H9 (cell line): ENCODE data around the gene SCD5. TPM values are rescaled to one million over a fixed set of nuclear protein-coding genes. Genes with fewer than 3 reads are reported as not detected.

Experiments used
- DNase-seq: peaks from one replicate; pipeline ENCODE4 v3.0.0-alpha.2; 2017
- H2AFZ ChIP-seq: one replicate; pipeline ENCODE4 v1.6.1; 2013; ENCODE audit warnings: mild to moderate bottlenecking, low read length, control low read depth, moderate library complexity
- H2AK5ac ChIP-seq: 2 replicates; pipeline ENCODE4 v1.6.1; 2013; ENCODE audit warnings: low read length, control low read depth, mixed read lengths; ENCODE audit not compliant: insufficient read length
- H2BK120ac ChIP-seq: one replicate; pipeline ENCODE4 v1.6.1; 2013; ENCODE audit warnings: low read depth, mild to moderate bottlenecking, low read length, control low read depth, inconsistent platforms; ENCODE audit not compliant: poor library complexity, severe bottlenecking
- H2BK12ac ChIP-seq: 2 replicates; pipeline ENCODE4 v1.6.1; 2013; ENCODE audit warnings: low read length, control low read depth, mixed read lengths, low read depth; ENCODE audit not compliant: insufficient read length
- H2BK15ac ChIP-seq: 2 replicates; pipeline ENCODE4 v1.6.1; 2013; ENCODE audit warnings: low read depth, low read length, control low read depth
- H2BK20ac ChIP-seq: one replicate; pipeline ENCODE4 v1.6.1; 2013; ENCODE audit warnings: low read depth, mild to moderate bottlenecking, low read length, control low read depth, inconsistent platforms; ENCODE audit not compliant: poor library complexity, severe bottlenecking
- H2BK5ac ChIP-seq: 2 replicates; pipeline ENCODE4 v1.6.1; 2013; ENCODE audit warnings: low read length, control low read depth, mixed read lengths; ENCODE audit not compliant: insufficient read length
- H3K14ac ChIP-seq: 2 replicates; pipeline ENCODE4 v1.6.1; 2013; ENCODE audit warnings: low read length, control low read depth; ENCODE audit not compliant: insufficient read depth
- H3K18ac ChIP-seq: 2 replicates; pipeline ENCODE4 v1.6.1; 2013; ENCODE audit warnings: low read depth, mild to moderate bottlenecking, mixed read lengths, low read length, control low read depth; ENCODE audit not compliant: insufficient read length
- H3K23ac ChIP-seq: 2 replicates; pipeline ENCODE4 v1.6.1; 2013; ENCODE audit warnings: low read length, control low read depth, mixed read lengths, low read depth; ENCODE audit not compliant: insufficient read length
- H3K23me2 ChIP-seq: 2 replicates; pipeline ENCODE4 v1.6.1; 2013; ENCODE audit warnings: low read depth, mild to moderate bottlenecking, mixed read lengths, low read length, control low read depth; ENCODE audit not compliant: insufficient read length, poor library complexity, severe bottlenecking
- H3K27ac ChIP-seq: 2 replicates; pipeline ENCODE4 v1.5.1; 2013; ENCODE audit warnings: low read length, control low read depth, mixed read lengths, low read depth; ENCODE audit not compliant: insufficient read length
- H3K27me3 ChIP-seq: 2 replicates; pipeline ENCODE4 v1.6.1; 2013; ENCODE audit warnings: low read length, control low read depth, inconsistent platforms; ENCODE audit not compliant: insufficient read depth
- H3K4ac ChIP-seq: 2 replicates; pipeline ENCODE4 v1.6.1; 2013; ENCODE audit warnings: low read depth, mild to moderate bottlenecking, control low read depth, inconsistent platforms, low read length, moderate library complexity
- H3K4me1 ChIP-seq: 2 replicates; pipeline ENCODE4 v1.6.1; 2013; ENCODE audit warnings: low read length, control low read depth, inconsistent platforms; ENCODE audit not compliant: insufficient read depth
- H3K4me2 ChIP-seq: 2 replicates; pipeline ENCODE4 v1.6.1; 2013; ENCODE audit warnings: low read length, control low read depth, mixed read lengths; ENCODE audit not compliant: insufficient read length, insufficient read depth
- H3K56ac ChIP-seq: 2 replicates; pipeline ENCODE4 v1.6.1; 2013; ENCODE audit warnings: low read depth, mild to moderate bottlenecking, mixed read lengths, low read length, control low read depth; ENCODE audit not compliant: insufficient read length
- H3K79me1 ChIP-seq: 2 replicates; pipeline ENCODE4 v1.6.1; 2013; ENCODE audit warnings: low read depth, mild to moderate bottlenecking, moderate library complexity, low read length, control low read depth, inconsistent platforms; ENCODE audit not compliant: insufficient read depth, poor library complexity, severe bottlenecking
- H3K79me2 ChIP-seq: 2 replicates; pipeline ENCODE4 v1.6.1; 2013; ENCODE audit warnings: low read length, control low read depth, inconsistent platforms; ENCODE audit not compliant: insufficient read depth
- H3K9ac ChIP-seq: 2 replicates; pipeline ENCODE4 v1.6.1; 2013; ENCODE audit warnings: low read length, control low read depth, mixed read lengths; ENCODE audit not compliant: insufficient read length; ENCODE audit errors: extremely low read depth
- H3K9me3 ChIP-seq: one replicate; pipeline ENCODE4 v1.6.1; 2013; ENCODE audit warnings: low read depth, low read length, inconsistent platforms; ENCODE audit not compliant: control insufficient read depth
- H3T11ph ChIP-seq: one replicate; pipeline ENCODE4 v1.6.1; 2013; ENCODE audit warnings: mild to moderate bottlenecking, low read length, control low read depth, inconsistent platforms
- H4K20me1 ChIP-seq: one replicate; pipeline ENCODE4 v1.6.1; 2013; ENCODE audit not compliant: control insufficient read depth, insufficient read length, insufficient read depth
- H4K5ac ChIP-seq: 2 replicates; pipeline ENCODE4 v1.6.1; 2013; ENCODE audit warnings: low read depth, mild to moderate bottlenecking, mixed read lengths, low read length, control low read depth; ENCODE audit not compliant: insufficient read length
- H4K8ac ChIP-seq: replicated peaks from 2 replicates; pipeline ENCODE4 v1.6.1; 2013; ENCODE audit warnings: low read length, control low read depth, mixed read lengths, low read depth; ENCODE audit not compliant: insufficient read length
- H4K91ac ChIP-seq: 2 replicates; pipeline ENCODE4 v1.6.1; 2013; ENCODE audit warnings: low read depth, mild to moderate bottlenecking, moderate library complexity, mixed read lengths, low read length, control low read depth; ENCODE audit not compliant: insufficient read length
- H3K27ac Mint-ChIP-seq, 3 experiments: 2 replicates in 2 of 3; 3 replicates in 1 of 3; pipeline ENCODE4 v1.8.0; 2020 to 2021; ENCODE audit warnings: mixed read lengths in 3 of 3, mild to moderate bottlenecking in 1 of 3, moderate library complexity in 1 of 3
- H3K27me3 Mint-ChIP-seq: 2 replicates; pipeline ENCODE4 v1.8.0; 2021; ENCODE audit warnings: low read depth, mild to moderate bottlenecking, moderate library complexity, mixed read lengths
- H3K36me3 Mint-ChIP-seq, 3 experiments: 2 replicates in 2 of 3; 3 replicates in 1 of 3; pipeline ENCODE4 v1.8.0; 2020 to 2021; ENCODE audit warnings: low read depth in 3 of 3, mixed read lengths in 3 of 3; ENCODE audit not compliant: insufficient read depth in 1 of 3
- H3K4me1 Mint-ChIP-seq, 2 experiments: 2 replicates each; pipeline ENCODE4 v1.8.0; 2020; ENCODE audit warnings: mixed read lengths in 2 of 2
- H3K4me3 Mint-ChIP-seq, 2 experiments: 2 replicates in 1 of 2; 3 replicates in 1 of 2; pipeline ENCODE4 v1.8.0; 2020 to 2021; ENCODE audit warnings: mild to moderate bottlenecking in 2 of 2, mixed read lengths in 2 of 2, moderate library complexity in 1 of 2
- H3K9me3 Mint-ChIP-seq, 2 experiments: 2 replicates in 1 of 2; 3 replicates in 1 of 2; pipeline ENCODE4 v1.8.0; 2020; ENCODE audit warnings: mild to moderate bottlenecking in 2 of 2, mixed read lengths in 2 of 2, moderate library complexity in 1 of 2
- WGBS: extraction: QIAGEN DNeasy Blood & Tissue Kit; methylation state at CpG from one replicate; pipeline ENCODE4 v1.1.7; 2013; ENCODE audit warnings: missing lambda C conversion rate, low lambda C conversion rate, mixed read lengths; ENCODE audit not compliant: insufficient read length; ENCODE audit errors: extremely low coverage; 5-methylcytosine and 5-hydroxymethylcytosine counted together
- total RNA-seq: library from RNA; stranded (reverse); gene quantifications from 2 replicates; pipeline ENCODE4 v1.2.1, GENCODE V29; 2021
- TF ChIP-seq, protein P1 (sequence below): fragments of 200-600 bp; sonication (generic); conservative IDR thresholded peaks from 3 replicates; pipeline ENCODE4 v1.8.0; 2021; ENCODE audit warnings: antibody characterized with exemption, mild to moderate bottlenecking

Gene SCD5
- total RNA-seq, 1 experiment from 2014 or later: 0.68 TPM

DNA sequence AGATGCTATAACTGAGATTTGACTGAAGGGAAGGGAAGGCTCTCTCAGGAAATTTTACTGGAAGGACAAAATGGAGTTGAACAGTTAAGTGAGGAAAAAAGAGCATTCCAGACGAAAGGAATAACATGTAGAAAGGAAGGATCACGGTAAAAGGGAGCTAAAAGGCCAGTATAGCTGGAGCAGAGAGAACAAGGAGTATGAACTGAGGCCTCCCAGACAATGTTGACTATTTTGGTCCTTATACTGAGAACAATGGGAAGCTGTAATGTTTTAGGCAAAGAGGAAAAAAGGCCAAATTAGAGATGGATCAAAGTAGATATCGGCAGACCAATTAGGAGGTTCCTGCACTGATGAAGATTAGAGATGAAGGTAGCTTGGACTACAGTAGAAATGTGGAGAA, 26.8 kb upstream of the SCD5 start:
- no peak for DNase-seq
- WGBS: no CpG with 5 or more reads among the region's 3 CpGs
- Histone ChIP-seq H2BK12ac (no peak overlapping the region), H3K79me2 (no peaks in the 10 kb centered on the region), H3K9ac (no peak overlapping the region), H3K27me3 (no peaks in the 10 kb centered on the region), H3T11ph (no peak overlapping the region), H4K5ac (no peak overlapping the region), H3K27ac (no peak overlapping the region), H3K14ac (no peak overlapping the region), H2BK5ac (no peak overlapping the region), H4K91ac (no peak overlapping the region), H3K56ac (no peak overlapping the region), H3K79me1 (no peaks in the 10 kb centered on the region), H3K4me2 (no peak overlapping the region), H4K8ac (no peak overlapping the region), H3K23me2 (no peaks in the 10 kb centered on the region), H3K23ac (no peak overlapping the region), H2BK15ac (no peak overlapping the region), H3K9me3 (no peaks in the 10 kb centered on the region), H3K4ac (no peak overlapping the region), H2AK5ac (no peak overlapping the region), H4K20me1 (no peaks in the 10 kb centered on the region), H2BK20ac (no peak overlapping the region), H3K18ac (no peak overlapping the region), H2AFZ (no peak overlapping the region), H2BK120ac (no peak overlapping the region), H3K4me1 (no peaks in the 10 kb centered on the region)
- TF ChIP-seq, protein P1, sequence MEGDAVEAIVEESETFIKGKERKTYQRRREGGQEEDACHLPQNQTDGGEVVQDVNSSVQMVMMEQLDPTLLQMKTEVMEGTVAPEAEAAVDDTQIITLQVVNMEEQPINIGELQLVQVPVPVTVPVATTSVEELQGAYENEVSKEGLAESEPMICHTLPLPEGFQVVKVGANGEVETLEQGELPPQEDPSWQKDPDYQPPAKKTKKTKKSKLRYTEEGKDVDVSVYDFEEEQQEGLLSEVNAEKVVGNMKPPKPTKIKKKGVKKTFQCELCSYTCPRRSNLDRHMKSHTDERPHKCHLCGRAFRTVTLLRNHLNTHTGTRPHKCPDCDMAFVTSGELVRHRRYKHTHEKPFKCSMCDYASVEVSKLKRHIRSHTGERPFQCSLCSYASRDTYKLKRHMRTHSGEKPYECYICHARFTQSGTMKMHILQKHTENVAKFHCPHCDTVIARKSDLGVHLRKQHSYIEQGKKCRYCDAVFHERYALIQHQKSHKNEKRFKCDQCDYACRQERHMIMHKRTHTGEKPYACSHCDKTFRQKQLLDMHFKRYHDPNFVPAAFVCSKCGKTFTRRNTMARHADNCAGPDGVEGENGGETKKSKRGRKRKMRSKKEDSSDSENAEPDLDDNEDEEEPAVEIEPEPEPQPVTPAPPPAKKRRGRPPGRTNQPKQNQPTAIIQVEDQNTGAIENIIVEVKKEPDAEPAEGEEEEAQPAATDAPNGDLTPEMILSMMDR: no peak
- Mint-ChIP-seq H3K4me1 (no peaks in the 10 kb centered on the region), H3K27ac (no peak overlapping the region), H3K27me3 (no peaks in the 10 kb centered on the region), H3K9me3 (no peaks in the 10 kb centered on the region), H3K36me3 (peaks cover 31 to 74% (median 72%) of the 10 kb centered on the region in 3 experiments), H3K4me3 (no peak overlapping the region)
